Inflammatory macrophage treated with lipopolysaccharide for 4 hours (primary cell): ENCODE data around the gene SESN3.

ENCODE experiments used
- DNase-seq: peaks from one replicate; pipeline ENCODE4 v3.0.0-alpha.2; 2020

Gene SESN3

DNA sequence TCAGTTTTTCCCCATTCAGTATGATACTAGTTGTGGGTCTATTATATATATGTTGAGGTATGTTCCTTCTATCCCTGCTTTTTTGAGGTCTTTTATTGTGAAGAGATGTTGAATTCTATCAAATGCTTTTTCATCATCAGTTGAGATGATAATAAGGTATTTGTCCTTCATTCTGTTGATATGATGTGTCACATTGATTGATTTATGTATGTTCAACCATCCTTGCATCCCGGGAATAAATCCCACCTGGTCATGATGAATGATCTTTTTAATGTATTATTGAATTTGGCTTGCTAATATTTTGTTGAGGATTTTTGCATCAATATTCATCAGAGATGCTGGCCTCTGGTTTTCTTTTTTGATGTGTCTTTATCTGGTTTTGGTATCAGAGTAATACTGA, 115.4 kb downstream of the SESN3 start:
- DNase-seq: no peak
